HL-60 (cell line): Measurements from ENCODE around the gene CLDN9.

ENCODE experiments used
- DNase-seq, 2 experiments: peaks; one replicate each; pipeline ENCODE4 v3.0.0-alpha.2; 2010 to 2020; ENCODE audit warnings: low read depth in 1 of 2, low spot score in 1 of 2
- H3K27ac ChIP-seq: fragments of 250-450 bp; sonication (Bioruptor Pico); replicated peaks from 2 replicates; pipeline ENCODE4 v1.5.1; 2020; ENCODE audit warnings: mild to moderate bottlenecking, moderate library complexity
- H3K27me3 ChIP-seq: fragments of 250-450 bp; sonication (Bioruptor Pico); 2 replicates; pipeline ENCODE4 v1.5.1; 2021; ENCODE audit warnings: mild to moderate bottlenecking, moderate library complexity; ENCODE audit not compliant: insufficient read depth, poor library complexity, severe bottlenecking
- H3K4me3 ChIP-seq: replicated peaks from 2 replicates; pipeline ENCODE4 v1.5.1; 2011; ENCODE audit warnings: mild to moderate bottlenecking, control low read depth, low read length; ENCODE audit not compliant: insufficient read depth
- GABPA ChIP-seq: IDR thresholded peaks from 2 replicates; pipeline ENCODE4 v1.6.1; 2012; ENCODE audit warnings: low read depth
- POLR2AphosphoS5 ChIP-seq: IDR thresholded peaks from 2 replicates; pipeline ENCODE4 v1.6.1; 2012; ENCODE audit warnings: low read depth
- SPI1 ChIP-seq: IDR thresholded peaks from 2 replicates; pipeline ENCODE4 v1.6.1; 2012; ENCODE audit warnings: low read depth, mild to moderate bottlenecking, borderline replicate concordance
- TF ChIP-seq, protein P1 (sequence below): IDR thresholded peaks from 2 replicates; pipeline ENCODE4 v1.6.1; 2012; ENCODE audit warnings: low read depth; ENCODE audit not compliant: insufficient replicate concordance
- TF ChIP-seq, protein P2 (sequence below): IDR thresholded peaks from one replicate; pipeline ENCODE4 v1.5.1; 2011; ENCODE audit warnings: low read length, control low read depth, inconsistent platforms; ENCODE audit not compliant: insufficient read depth

The CLDN9 gene

DNA sequence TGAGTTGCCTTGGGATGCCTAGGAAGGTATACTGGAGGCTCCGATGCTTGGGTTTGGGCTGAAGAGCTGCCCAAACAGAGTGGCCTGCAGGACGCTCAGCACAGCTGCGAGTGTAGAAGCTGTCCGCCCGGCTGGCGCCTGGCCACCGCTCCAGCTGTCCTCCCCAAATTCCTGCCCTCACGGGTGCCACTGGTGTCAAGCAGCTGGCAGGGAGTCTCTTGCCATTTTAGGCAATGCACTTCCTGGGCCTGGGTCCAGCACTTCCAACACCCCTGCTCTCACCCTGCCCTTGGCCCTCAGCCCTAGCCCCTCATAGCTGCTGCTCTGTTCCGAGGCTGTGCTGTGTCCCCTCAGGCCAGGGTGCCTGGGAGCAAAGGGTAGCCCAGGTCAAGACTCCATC, 27.3 kb upstream of the CLDN9 start:
- TF ChIP-seq, protein P1, sequence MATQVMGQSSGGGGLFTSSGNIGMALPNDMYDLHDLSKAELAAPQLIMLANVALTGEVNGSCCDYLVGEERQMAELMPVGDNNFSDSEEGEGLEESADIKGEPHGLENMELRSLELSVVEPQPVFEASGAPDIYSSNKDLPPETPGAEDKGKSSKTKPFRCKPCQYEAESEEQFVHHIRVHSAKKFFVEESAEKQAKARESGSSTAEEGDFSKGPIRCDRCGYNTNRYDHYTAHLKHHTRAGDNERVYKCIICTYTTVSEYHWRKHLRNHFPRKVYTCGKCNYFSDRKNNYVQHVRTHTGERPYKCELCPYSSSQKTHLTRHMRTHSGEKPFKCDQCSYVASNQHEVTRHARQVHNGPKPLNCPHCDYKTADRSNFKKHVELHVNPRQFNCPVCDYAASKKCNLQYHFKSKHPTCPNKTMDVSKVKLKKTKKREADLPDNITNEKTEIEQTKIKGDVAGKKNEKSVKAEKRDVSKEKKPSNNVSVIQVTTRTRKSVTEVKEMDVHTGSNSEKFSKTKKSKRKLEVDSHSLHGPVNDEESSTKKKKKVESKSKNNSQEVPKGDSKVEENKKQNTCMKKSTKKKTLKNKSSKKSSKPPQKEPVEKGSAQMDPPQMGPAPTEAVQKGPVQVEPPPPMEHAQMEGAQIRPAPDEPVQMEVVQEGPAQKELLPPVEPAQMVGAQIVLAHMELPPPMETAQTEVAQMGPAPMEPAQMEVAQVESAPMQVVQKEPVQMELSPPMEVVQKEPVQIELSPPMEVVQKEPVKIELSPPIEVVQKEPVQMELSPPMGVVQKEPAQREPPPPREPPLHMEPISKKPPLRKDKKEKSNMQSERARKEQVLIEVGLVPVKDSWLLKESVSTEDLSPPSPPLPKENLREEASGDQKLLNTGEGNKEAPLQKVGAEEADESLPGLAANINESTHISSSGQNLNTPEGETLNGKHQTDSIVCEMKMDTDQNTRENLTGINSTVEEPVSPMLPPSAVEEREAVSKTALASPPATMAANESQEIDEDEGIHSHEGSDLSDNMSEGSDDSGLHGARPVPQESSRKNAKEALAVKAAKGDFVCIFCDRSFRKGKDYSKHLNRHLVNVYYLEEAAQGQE, result no peak
- TF ChIP-seq GABPA (no peak), POLR2AphosphoS5 (no peak), SPI1 (no peak)
- TF ChIP-seq, protein P2, sequence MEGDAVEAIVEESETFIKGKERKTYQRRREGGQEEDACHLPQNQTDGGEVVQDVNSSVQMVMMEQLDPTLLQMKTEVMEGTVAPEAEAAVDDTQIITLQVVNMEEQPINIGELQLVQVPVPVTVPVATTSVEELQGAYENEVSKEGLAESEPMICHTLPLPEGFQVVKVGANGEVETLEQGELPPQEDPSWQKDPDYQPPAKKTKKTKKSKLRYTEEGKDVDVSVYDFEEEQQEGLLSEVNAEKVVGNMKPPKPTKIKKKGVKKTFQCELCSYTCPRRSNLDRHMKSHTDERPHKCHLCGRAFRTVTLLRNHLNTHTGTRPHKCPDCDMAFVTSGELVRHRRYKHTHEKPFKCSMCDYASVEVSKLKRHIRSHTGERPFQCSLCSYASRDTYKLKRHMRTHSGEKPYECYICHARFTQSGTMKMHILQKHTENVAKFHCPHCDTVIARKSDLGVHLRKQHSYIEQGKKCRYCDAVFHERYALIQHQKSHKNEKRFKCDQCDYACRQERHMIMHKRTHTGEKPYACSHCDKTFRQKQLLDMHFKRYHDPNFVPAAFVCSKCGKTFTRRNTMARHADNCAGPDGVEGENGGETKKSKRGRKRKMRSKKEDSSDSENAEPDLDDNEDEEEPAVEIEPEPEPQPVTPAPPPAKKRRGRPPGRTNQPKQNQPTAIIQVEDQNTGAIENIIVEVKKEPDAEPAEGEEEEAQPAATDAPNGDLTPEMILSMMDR, result no peak
- H3K4me3 ChIP-seq, result no peak overlapping the region
- DNase-seq, result no peak
- H3K27me3 ChIP-seq, result peaks cover 2% of the 10 kb centered on the region
- no peak overlapping the region for H3K27ac ChIP-seq

- H3K4me3 ChIP-seq, result no peak overlapping the region
- H3K27me3 ChIP-seq, result peaks cover 2% of the 10 kb centered on the region
- TF ChIP-seq, protein P1, result no peak
- TF ChIP-seq GABPA (no peak), POLR2AphosphoS5 (no peak)
- DNase-seq, result no peak
- no peak overlapping the region for H3K27ac ChIP-seq
Measured at GRCh38 chr16:2985893-2986355, 26.8 kb upstream of the CLDN9 start.

- TF ChIP-seq SPI1 (no peak), GABPA (no peak), POLR2AphosphoS5 (no peak)
- TF ChIP-seq, protein P2, result no peak
- TF ChIP-seq, protein P1, result no peak
- DNase-seq, result no peak
- peaks cover 2% of the 10 kb centered on the region for H3K27me3 ChIP-seq
Measured at GRCh38 chr16:2986623-2987188, 26.0 kb upstream of the CLDN9 start.

More at GRCh38 chr16:2986623-2987188, 26.0 kb upstream of the CLDN9 start:
- H3K27ac ChIP-seq, result no peak overlapping the region
- H3K4me3 ChIP-seq, result no peak overlapping the region
